ENCODE results near the gene MGAT3. TPM values are rescaled to one million over a fixed set of nuclear protein-coding genes. Genes with fewer than 3 reads are reported as not detected.

Gene MGAT3
- total and polyA plus RNA-seq, 2 donors (not counting 1 experiment from before 2014, with no cell fraction given): 11.1 to 27.8 TPM

DNA sequence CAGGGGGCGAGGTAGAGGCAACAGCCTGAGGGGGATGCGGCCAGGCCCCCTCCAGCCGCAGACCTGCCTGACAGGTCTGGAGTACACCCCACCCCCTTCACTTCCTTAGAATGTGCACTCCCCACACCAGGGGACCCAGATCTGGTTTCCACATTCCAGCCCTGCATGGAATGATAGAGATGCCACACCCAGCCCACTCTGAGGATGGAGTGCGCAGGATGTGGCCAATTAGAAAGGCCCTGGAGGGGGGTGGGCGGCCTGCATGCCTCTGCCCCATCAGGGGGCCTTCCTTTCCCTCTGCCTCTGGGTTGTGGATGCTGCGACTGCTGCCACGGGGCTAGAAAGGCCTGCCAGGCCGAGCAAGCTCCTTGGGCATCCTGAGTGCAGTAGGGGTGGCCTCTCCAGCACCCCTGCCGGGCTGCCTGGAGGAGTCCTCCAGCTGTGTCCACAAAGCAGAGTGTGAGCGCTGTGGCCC, 28.2 kb upstream of the MGAT3 start:
- Mint-ChIP-seq H3K4me1 (no peaks in the 10 kb centered on the region), H3K9me3 (ENCODE audit: insufficient read depth) (no peaks in the 10 kb centered on the region), H3K4me3 (no peak overlapping the region), H3K27me3 (no peaks in the 10 kb centered on the region), H3K27ac (no peak overlapping the region)
- WGBS (ENCODE audit: insufficient coverage): 100% methylated on average over 10 of the region's 10 CpGs
- ATAC-seq (ENCODE audit: low read depth) (no peak), DNase-seq (no peak)
- Histone ChIP-seq H3K27ac (ENCODE audit: low read length in 2 of 2) (no peak overlapping the region), H4K20me1 (ENCODE audit: control insufficient read depth, insufficient read depth, low read length, poor library complexity, severe bottlenecking) (peaks cover 5% of the 10 kb centered on the region), H3K9ac (ENCODE audit: low read length) (no peak overlapping the region), H2AFZ (ENCODE audit: insufficient read depth, low read depth, low read length, poor library complexity, severe bottlenecking) (no peak overlapping the region), H3K79me2 (ENCODE audit: control insufficient read depth, insufficient read depth, low read length) (peaks cover 6% of the 10 kb centered on the region), H3K4me1 (ENCODE audit: control insufficient read depth in 2 of 2, insufficient read depth in 2 of 2, low read length in 2 of 2) (no peaks in the 10 kb centered on the region), H3K4me2 (replicated peaks; ENCODE audit: low read depth, low read length, poor library complexity, severe bottlenecking) (no peak overlapping the region), H3K9me3 (ENCODE audit: control extremely low read depth in 1 of 3, control insufficient read depth in 2 of 3, insufficient read depth in 1 of 3, low read length in 2 of 3) (no peaks in the 10 kb centered on the region), H3K27me3 (replicated peaks in 1 of 4; ENCODE audit: control extremely low read depth in 1 of 4, control insufficient read depth in 3 of 4, insufficient read depth in 4 of 4, low read length in 3 of 4) (no peaks in the 10 kb centered on the region), H3K36me3 (replicated peaks in 1 of 2; ENCODE audit: control extremely low read depth in 1 of 2, control insufficient read depth in 1 of 2, extremely low read depth in 1 of 2, insufficient read depth in 2 of 2, low read length in 1 of 2) (peaks cover 0 to 68% of the 10 kb centered on the region in 2 experiments), H3K4me3 (ENCODE audit: control extremely low read depth in 1 of 5, extremely low read depth in 1 of 5, insufficient read depth in 1 of 5, low read depth in 2 of 5, low read length in 4 of 5) (no peak overlapping the region)
- TF ChIP-seq, protein P1, sequence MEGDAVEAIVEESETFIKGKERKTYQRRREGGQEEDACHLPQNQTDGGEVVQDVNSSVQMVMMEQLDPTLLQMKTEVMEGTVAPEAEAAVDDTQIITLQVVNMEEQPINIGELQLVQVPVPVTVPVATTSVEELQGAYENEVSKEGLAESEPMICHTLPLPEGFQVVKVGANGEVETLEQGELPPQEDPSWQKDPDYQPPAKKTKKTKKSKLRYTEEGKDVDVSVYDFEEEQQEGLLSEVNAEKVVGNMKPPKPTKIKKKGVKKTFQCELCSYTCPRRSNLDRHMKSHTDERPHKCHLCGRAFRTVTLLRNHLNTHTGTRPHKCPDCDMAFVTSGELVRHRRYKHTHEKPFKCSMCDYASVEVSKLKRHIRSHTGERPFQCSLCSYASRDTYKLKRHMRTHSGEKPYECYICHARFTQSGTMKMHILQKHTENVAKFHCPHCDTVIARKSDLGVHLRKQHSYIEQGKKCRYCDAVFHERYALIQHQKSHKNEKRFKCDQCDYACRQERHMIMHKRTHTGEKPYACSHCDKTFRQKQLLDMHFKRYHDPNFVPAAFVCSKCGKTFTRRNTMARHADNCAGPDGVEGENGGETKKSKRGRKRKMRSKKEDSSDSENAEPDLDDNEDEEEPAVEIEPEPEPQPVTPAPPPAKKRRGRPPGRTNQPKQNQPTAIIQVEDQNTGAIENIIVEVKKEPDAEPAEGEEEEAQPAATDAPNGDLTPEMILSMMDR (IDR thresholded peaks at IDR 0.05): no peak
- TF ChIP-seq EZH2 (IDR thresholded peaks at IDR 0.05; ENCODE audit: borderline replicate concordance, insufficient read depth, low read depth, low read length, poor library complexity, severe bottlenecking): no peak
- POLR2A ChIA-PET: interaction anchor here (0.7 kb wide), 1 partner anchor 759 kb away, joined by 6 read pairs; no protein-coding TSS in a partner anchor
- CTCF ChIA-PET: no interaction called here
- intact Hi-C loops (cut with micrococcal nuclease): no loop called here

DNA sequence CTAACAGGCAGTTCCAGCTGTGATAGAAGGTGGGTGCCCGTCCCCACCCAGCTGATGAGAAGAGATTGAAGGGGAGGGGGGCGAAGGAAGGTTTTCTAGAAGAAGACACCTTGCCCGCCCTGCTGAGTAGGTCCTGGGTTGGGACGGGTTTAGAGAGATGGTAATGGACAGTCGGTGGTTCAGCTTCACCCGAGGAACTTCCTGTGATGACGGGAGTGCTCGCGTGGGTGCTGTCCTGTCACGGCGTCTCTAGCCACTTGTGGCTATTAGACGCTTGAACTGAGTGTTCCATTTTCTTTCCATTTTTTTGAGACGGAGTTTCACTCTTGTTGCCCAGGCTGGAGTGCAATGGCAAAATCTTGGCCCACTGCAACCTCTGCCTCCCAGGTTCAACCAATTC, 27.6 kb upstream of the MGAT3 start:
- H2AFZ ChIP-seq (ENCODE audit: insufficient read depth, low read depth, low read length, poor library complexity, severe bottlenecking): no peak overlapping the region
- no peak overlapping the region for H3K4me3 Mint-ChIP-seq
- no peak overlapping the region for H3K4me3 ChIP-seq (ENCODE audit: control extremely low read depth in 1 of 5, extremely low read depth in 1 of 5, insufficient read depth in 1 of 5, low read depth in 2 of 5, low read length in 4 of 5)
- no peaks in the 10 kb centered on the region for H3K27me3 Mint-ChIP-seq
- H3K9me3 ChIP-seq (ENCODE audit: control extremely low read depth in 1 of 3, control insufficient read depth in 2 of 3, insufficient read depth in 1 of 3, low read length in 2 of 3): no peaks in the 10 kb centered on the region
- no peak for TF ChIP-seq EZH2 (IDR thresholded peaks at IDR 0.05; ENCODE audit: borderline replicate concordance, insufficient read depth, low read depth, low read length, poor library complexity, severe bottlenecking)
- TF ChIP-seq, protein P1 (IDR thresholded peaks at IDR 0.05): no peak
- no peaks in the 10 kb centered on the region for H3K27me3 ChIP-seq (replicated peaks in 1 of 4; ENCODE audit: control extremely low read depth in 1 of 4, control insufficient read depth in 3 of 4, insufficient read depth in 4 of 4, low read length in 3 of 4)
- H3K27ac Mint-ChIP-seq: no peak overlapping the region
- peaks cover 0 to 68% of the 10 kb centered on the region in 2 experiments for H3K36me3 ChIP-seq (replicated peaks in 1 of 2; ENCODE audit: control extremely low read depth in 1 of 2, control insufficient read depth in 1 of 2, extremely low read depth in 1 of 2, insufficient read depth in 2 of 2, low read length in 1 of 2)
- H3K9ac ChIP-seq (ENCODE audit: low read length): no peak overlapping the region
- POLR2A ChIA-PET: no interaction called here
- peaks cover 6% of the 10 kb centered on the region for H3K79me2 ChIP-seq (ENCODE audit: control insufficient read depth, insufficient read depth, low read length)
- 92% methylated on average over 13 of the region's 13 CpGs for WGBS (ENCODE audit: insufficient coverage)
- CTCF ChIA-PET: no interaction called here
- no peaks in the 10 kb centered on the region for H3K4me1 ChIP-seq (ENCODE audit: control insufficient read depth in 2 of 2, insufficient read depth in 2 of 2, low read length in 2 of 2)
- ATAC-seq (ENCODE audit: low read depth) (no peak), DNase-seq (no peak)
- intact Hi-C loops (cut with micrococcal nuclease): no loop called here
- H3K9me3 Mint-ChIP-seq (ENCODE audit: insufficient read depth): no peaks in the 10 kb centered on the region
- peaks cover 5% of the 10 kb centered on the region for H4K20me1 ChIP-seq (ENCODE audit: control insufficient read depth, insufficient read depth, low read length, poor library complexity, severe bottlenecking)
- no peak overlapping the region for H3K4me2 ChIP-seq (replicated peaks; ENCODE audit: low read depth, low read length, poor library complexity, severe bottlenecking)
- no peaks in the 10 kb centered on the region for H3K4me1 Mint-ChIP-seq
- no peak overlapping the region for H3K27ac ChIP-seq (ENCODE audit: low read length in 2 of 2)
